ENCODE measurements around the gene FGR.

Gene FGR

GRCh38 chr1:27585684-27586083 is 49.3 kb downstream of the FGR start:
- DNase-seq: no peak

- no peak for DNase-seq
These were observed 50.5 kb downstream of the FGR start for GRCh38 chr1:27584453-27584852.

- DNase-seq: no peak
These were observed 51.5 kb downstream of the FGR start for GRCh38 chr1:27583479-27583878.

GRCh38 chr1:27581823-27582243 is 53.2 kb downstream of the FGR start:
- no peak for DNase-seq

GRCh38 chr1:27577504-27578188 is 57.3 kb downstream of the FGR start:
- no peak for DNase-seq

GRCh38 chr1:27576806-27577227 is 58.2 kb downstream of the FGR start:
- DNase-seq: no peak

- DNase-seq: no peak
These were observed 59.1 kb downstream of the FGR start for GRCh38 chr1:27575840-27576331.

GRCh38 chr1:27574871-27575831 is 59.8 kb downstream of the FGR start:
- peak; percentile 84 for DNase-seq

- no peak for DNase-seq
These were observed 60.8 kb downstream of the FGR start for GRCh38 chr1:27574001-27574781.

- peak; percentile 58 for DNase-seq
These were observed 62.1 kb downstream of the FGR start for GRCh38 chr1:27572679-27573426.

- DNase-seq: no peak
These were observed 62.8 kb downstream of the FGR start for GRCh38 chr1:27572019-27572678.

- DNase-seq: no peak
These were observed 63.5 kb downstream of the FGR start for GRCh38 chr1:27571439-27572018.

- no peak for DNase-seq
These were observed 64.2 kb downstream of the FGR start for GRCh38 chr1:27570784-27571183.

- no peak for DNase-seq
These were observed 64.6 kb downstream of the FGR start for GRCh38 chr1:27570356-27570755.

GRCh38 chr1:27569506-27570291 is 65.3 kb downstream of the FGR start:
- DNase-seq: no peak

GRCh38 chr1:27569088-27569460 is 65.9 kb downstream of the FGR start:
- no peak for DNase-seq

GRCh38 chr1:27568300-27569087 is 66.5 kb downstream of the FGR start:
- peak; percentile 91 for DNase-seq

GRCh38 chr1:27567971-27568299 is 67.0 kb downstream of the FGR start:
- DNase-seq: no peak

- DNase-seq: no peak
These were observed 67.8 kb downstream of the FGR start for GRCh38 chr1:27567146-27567526.

Measured in fibroblast of skin of right quadriceps (primary cell).